Measurements from ENCODE around the gene NUP93.

Gene NUP93

GRCh38 chr16:56824331-56824730 is 94.4 kb downstream of the NUP93 start:
- DNase-seq = no peak

GRCh38 chr16:56824804-56825203 is 94.9 kb downstream of the NUP93 start:
- no peak for DNase-seq

- no peak for DNase-seq
Observed at GRCh38 chr16:56825826-56826225, 95.9 kb downstream of the NUP93 start.

GRCh38 chr16:56828647-56829046 is 98.7 kb downstream of the NUP93 start:
- no peak for DNase-seq

- DNase-seq = no peak
Observed at GRCh38 chr16:56830669-56831068, 100.7 kb downstream of the NUP93 start.

- peak; percentile 12 for DNase-seq
Observed at GRCh38 chr16:56832768-56833167, 102.8 kb downstream of the NUP93 start.

- DNase-seq = peak; percentile 36
Observed at GRCh38 chr16:56833243-56833970, 103.5 kb downstream of the NUP93 start.

GRCh38 chr16:56835320-56835719 is 105.4 kb downstream of the NUP93 start:
- DNase-seq = no peak

- DNase-seq = no peak
Observed at GRCh38 chr16:56836410-56837230, 106.7 kb downstream of the NUP93 start.

GRCh38 chr16:56838622-56839337 is 108.9 kb downstream of the NUP93 start:
- no peak for DNase-seq

GRCh38 chr16:56841233-56841632 is 111.3 kb downstream of the NUP93 start:
- DNase-seq = no peak

- DNase-seq = no peak
Observed at GRCh38 chr16:56841659-56842058, 111.7 kb downstream of the NUP93 start.

GRCh38 chr16:56842133-56842532 is 112.2 kb downstream of the NUP93 start:
- no peak for DNase-seq

- no peak for DNase-seq
Observed at GRCh38 chr16:56844056-56844455, 114.1 kb downstream of the NUP93 start.

- peak; percentile 47 for DNase-seq
Observed at GRCh38 chr16:56847173-56847910, 117.4 kb downstream of the NUP93 start.

- peak; percentile 44 for DNase-seq
Observed at GRCh38 chr16:56848029-56848936, 118.4 kb downstream of the NUP93 start.

GRCh38 chr16:56848955-56849689 is 119.2 kb downstream of the NUP93 start:
- DNase-seq = no peak

GRCh38 chr16:56849690-56850680 is 120.1 kb downstream of the NUP93 start:
- DNase-seq = no peak

GRCh38 chr16:56851671-56852400 is 121.9 kb downstream of the NUP93 start:
- no peak for DNase-seq
